A549 (cell line): ENCODE results near the gene TMTC1.

ENCODE experiments used
- EP300 ChIP-seq, 2 experiments: fragments of >200 bp; sonication (Bioruptor Twin); formaldehyde crosslinking; IDR thresholded peaks; 2 replicates in 1 of 2; 3 replicates in 1 of 2; pipeline ENCODE4 v1.6.1; 2016 to 2017
- MAFK ChIP-seq: fragments of 450-650 bp; IDR thresholded peaks from 2 replicates; pipeline ENCODE4 v1.6.1; 2014; ENCODE audit not compliant: partially characterized antibody
- POLR2A ChIP-seq: IDR thresholded peaks from 2 replicates; pipeline ENCODE4 v1.6.1; 2012; ENCODE audit warnings: mild to moderate bottlenecking, low read length
- RFX5 ChIP-seq: fragments of 450-650 bp; IDR thresholded peaks from 2 replicates; pipeline ENCODE4 v1.7.1; 2014; ENCODE audit warnings: antibody characterized with exemption, mild to moderate bottlenecking, moderate library complexity
- TF ChIP-seq, protein P1 (sequence below): fragments of >200 bp; sonication (Bioruptor Twin); formaldehyde crosslinking; IDR thresholded peaks from 3 replicates; pipeline ENCODE4 v1.5.1; 2016
- TF ChIP-seq, protein P2 (sequence below): IDR thresholded peaks from 2 replicates; pipeline ENCODE4 v1.6.1; 2012
- TF ChIP-seq, protein P3 (sequence below): fragments of 450-650 bp; IDR thresholded peaks from 2 replicates; pipeline ENCODE4 v1.6.1; 2014; ENCODE audit warnings: antibody characterized with exemption

- TF ChIP-seq, protein P1, sequence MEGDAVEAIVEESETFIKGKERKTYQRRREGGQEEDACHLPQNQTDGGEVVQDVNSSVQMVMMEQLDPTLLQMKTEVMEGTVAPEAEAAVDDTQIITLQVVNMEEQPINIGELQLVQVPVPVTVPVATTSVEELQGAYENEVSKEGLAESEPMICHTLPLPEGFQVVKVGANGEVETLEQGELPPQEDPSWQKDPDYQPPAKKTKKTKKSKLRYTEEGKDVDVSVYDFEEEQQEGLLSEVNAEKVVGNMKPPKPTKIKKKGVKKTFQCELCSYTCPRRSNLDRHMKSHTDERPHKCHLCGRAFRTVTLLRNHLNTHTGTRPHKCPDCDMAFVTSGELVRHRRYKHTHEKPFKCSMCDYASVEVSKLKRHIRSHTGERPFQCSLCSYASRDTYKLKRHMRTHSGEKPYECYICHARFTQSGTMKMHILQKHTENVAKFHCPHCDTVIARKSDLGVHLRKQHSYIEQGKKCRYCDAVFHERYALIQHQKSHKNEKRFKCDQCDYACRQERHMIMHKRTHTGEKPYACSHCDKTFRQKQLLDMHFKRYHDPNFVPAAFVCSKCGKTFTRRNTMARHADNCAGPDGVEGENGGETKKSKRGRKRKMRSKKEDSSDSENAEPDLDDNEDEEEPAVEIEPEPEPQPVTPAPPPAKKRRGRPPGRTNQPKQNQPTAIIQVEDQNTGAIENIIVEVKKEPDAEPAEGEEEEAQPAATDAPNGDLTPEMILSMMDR: no peak
- TF ChIP-seq EP300 (IDR thresholded peaks at IDR 0.05) (no peak), RFX5 (no peak), POLR2A (no peak), MAFK (no peak)
- TF ChIP-seq, protein P2, sequence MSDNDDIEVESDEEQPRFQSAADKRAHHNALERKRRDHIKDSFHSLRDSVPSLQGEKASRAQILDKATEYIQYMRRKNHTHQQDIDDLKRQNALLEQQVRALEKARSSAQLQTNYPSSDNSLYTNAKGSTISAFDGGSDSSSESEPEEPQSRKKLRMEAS: no peak
- TF ChIP-seq, protein P3, sequence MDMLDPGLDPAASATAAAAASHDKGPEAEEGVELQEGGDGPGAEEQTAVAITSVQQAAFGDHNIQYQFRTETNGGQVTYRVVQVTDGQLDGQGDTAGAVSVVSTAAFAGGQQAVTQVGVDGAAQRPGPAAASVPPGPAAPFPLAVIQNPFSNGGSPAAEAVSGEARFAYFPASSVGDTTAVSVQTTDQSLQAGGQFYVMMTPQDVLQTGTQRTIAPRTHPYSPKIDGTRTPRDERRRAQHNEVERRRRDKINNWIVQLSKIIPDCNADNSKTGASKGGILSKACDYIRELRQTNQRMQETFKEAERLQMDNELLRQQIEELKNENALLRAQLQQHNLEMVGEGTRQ: no peak
These were observed 33.4 kb upstream of the TMTC1 start for GRCh38 chr12:29816874-29817725.
